ENCODE results near the gene FHL5. TPM values are rescaled to one million over a fixed set of nuclear protein-coding genes. Genes with fewer than 3 reads are reported as not detected.

Gene FHL5
- total and polyA plus RNA-seq, 2 experiments from 2014 or later, result not detected

GRCh38 chr6:96521306-96521643 is 41.7 kb upstream of the FHL5 start:
- Mint-ChIP-seq H3K9me3 (no peaks in the 10 kb centered on the region), H3K27me3 (ENCODE audit: insufficient read depth, low read depth, poor library complexity) (peaks cover 8% of the 10 kb centered on the region), H3K27ac (peak overlapping the region; percentile 99), H3K36me3 (ENCODE audit: low read depth) (peaks cover 3% of the 10 kb centered on the region; the same call in 2 of the 3 replicates), H3K4me3 (peak overlapping the region; percentile 99), H3K4me1 (peaks cover 28% of the 10 kb centered on the region)
- H4K20me1 ChIP-seq (replicated peaks; ENCODE audit: insufficient read depth), result no peaks in the 10 kb centered on the region
- 0 out of 2 replicates have a peak, but pooled peaks cover 4% of the 10 kb centered on the region for H3K79me2 ChIP-seq (replicated peaks; ENCODE audit: insufficient read depth)
- peak; percentile 14 for ATAC-seq
- no peak overlapping the region for H2AFZ ChIP-seq
- no peaks in the 10 kb centered on the region for H3K9me2 ChIP-seq (ENCODE audit: insufficient read depth)
- no peak for DNase-seq (ENCODE audit: low spot score)
- H3K4me2 ChIP-seq, result peak overlapping the region; percentile 88
- H3K36me3 ChIP-seq (ENCODE audit: insufficient read depth), result peaks cover 4% of the 10 kb centered on the region; the same call in 1 of the 2 replicates
- H3K4me3 ChIP-seq, result peak overlapping the region; percentile 74
- no peak for TF ChIP-seq EZH2 (IDR thresholded peaks at IDR 0.05; ENCODE audit: low read depth, unreplicated experiment)
- TF ChIP-seq NANOG (IDR thresholded peaks at IDR 0.05; ENCODE audit: borderline replicate concordance), result no peak
- no peak for TF ChIP-seq EZH2phosphoT487 (IDR thresholded peaks at IDR 0.05; ENCODE audit: unreplicated experiment)
- TF ChIP-seq ZNF331 (CRISPR knock-in tag; IDR thresholded peaks at IDR 0.05; ENCODE audit: low read depth), result no peak
- no peak for TF ChIP-seq STAT1 (IDR thresholded peaks at IDR 0.05; ENCODE audit: unreplicated experiment)
- no peak for TF ChIP-seq ZNF114 (CRISPR knock-in tag; IDR thresholded peaks at IDR 0.05)
- no peak for TF ChIP-seq ZNF462 (CRISPR knock-in tag; IDR thresholded peaks at IDR 0.05)
- TF ChIP-seq JUNB (IDR thresholded peaks at IDR 0.05; ENCODE audit: unreplicated experiment), result no peak
- TF ChIP-seq REST (IDR thresholded peaks at IDR 0.05; ENCODE audit: unreplicated experiment), result no peak
- TF ChIP-seq CREB1 (CRISPR knock-in tag; IDR thresholded peaks at IDR 0.05; ENCODE audit: low read depth), result no peak
- no peak for TF ChIP-seq ETS1 (IDR thresholded peaks at IDR 0.05)
- no peak for TF ChIP-seq POLR2AphosphoS5 (IDR thresholded peaks at IDR 0.05; ENCODE audit: low read depth)
- no peaks in the 10 kb centered on the region for H3K27me3 ChIP-seq (ENCODE audit: insufficient read depth)
- peaks cover 17% of the 10 kb centered on the region; the same call in 1 of the 2 replicates for H3K4me1 ChIP-seq (ENCODE audit: insufficient read depth)
- H3F3A ChIP-seq (replicated peaks; ENCODE audit: low read depth), result no peaks in the 10 kb centered on the region
- peak overlapping the region; percentile 70 for H3K27ac ChIP-seq (ENCODE audit: low read depth)

Measured in GM23338 (cell line).